ENCODE data around the gene SLC29A4. TPM values are rescaled to one million over a fixed set of nuclear protein-coding genes. Genes with fewer than 3 reads are reported as not detected.

Gene SLC29A4
- total and polyA plus RNA-seq, 2 of the 4 experiments (the other 2 are of a cell fraction) = 2.3 to 7.6 TPM

GRCh38 chr7:5333121-5334045, 50.6 kb downstream of the SLC29A4 start:
- intact Hi-C loops (cut with micrococcal nuclease) (no loop called here), in situ Hi-C loops (cut with MboI; ENCODE audit: low sequenced_read_pairs) (no loop called here), dilution Hi-C loops (cut with HindIII; ENCODE audit: low sequenced_read_pairs, unreplicated experiment) (no loop called here)
- Histone ChIP-seq H3K9me3 (ENCODE audit: control insufficient read depth, insufficient read depth, low read length) (peaks cover 4% of the 10 kb centered on the region), H3K18ac (ENCODE audit: low read depth, low read length) (no peak overlapping the region), H4K8ac (ENCODE audit: low read depth in 2 of 2, low read length in 2 of 2) (no peak overlapping the region), H2BK15ac (ENCODE audit: low read depth, low read length) (no peak overlapping the region), H4K91ac (ENCODE audit: insufficient read depth, low read depth, low read length) (no peak overlapping the region), H2AFZ (replicated peaks; ENCODE audit: low read length, poor library complexity) (no peak overlapping the region), H3K4me1 (ENCODE audit: control insufficient read depth, insufficient read depth, low read length) (no peaks in the 10 kb centered on the region), H3K27me3 (ENCODE audit: control insufficient read depth, insufficient read depth, low read length) (no peaks in the 10 kb centered on the region), H3K4me2 (ENCODE audit: low read depth, low read length) (no peak overlapping the region), H3K9ac (ENCODE audit: low read depth, low read length) (no peak overlapping the region), H3K23ac (ENCODE audit: low read depth, low read length) (no peak overlapping the region), H3K56ac (ENCODE audit: extremely low read depth, insufficient read depth, low read length) (no peak overlapping the region), H3K4ac (ENCODE audit: low read depth, low read length) (no peak overlapping the region), H3K9me1 (ENCODE audit: insufficient read depth, low read length) (peaks cover 5% of the 10 kb centered on the region; the same call in 1 of the 2 replicates), H3K79me1 (ENCODE audit: low read depth in 1 of 2, low read length in 2 of 2) (peaks cover 29 to 57% of the 10 kb centered on the region in 2 experiments), H2BK5ac (ENCODE audit: low read depth, low read length, poor library complexity, severe bottlenecking) (no peak overlapping the region), H3K14ac (replicated peaks; ENCODE audit: low read depth, low read length) (no peak overlapping the region), H3K27ac (ENCODE audit: insufficient read depth, low read length) (no peak overlapping the region), H3K36me3 (ENCODE audit: control insufficient read depth, insufficient read depth, low read length) (peaks cover 66% of the 10 kb centered on the region), H2BK120ac (ENCODE audit: low read depth, low read length) (no peak overlapping the region), H4K20me1 (ENCODE audit: insufficient read depth, low read length) (peaks cover 26% of the 10 kb centered on the region), H2BK20ac (ENCODE audit: low read depth, low read length) (no peak overlapping the region), H2AK5ac (ENCODE audit: low read depth, low read length) (no peak overlapping the region), H4K5ac (ENCODE audit: low read depth, low read length) (no peak overlapping the region), H3K4me3 (ENCODE audit: insufficient read depth, low read depth, low read length) (no peak overlapping the region), H2AK9ac (replicated peaks; ENCODE audit: low read depth, low read length, poor library complexity) (no peak overlapping the region)
- no TSS peak for BruUV-seq (replicated peaks)
- ChIA-PET CTCF (no interaction called here), POLR2A (ENCODE audit: unreplicated experiment) (no interaction called here)
- ATAC-seq (ENCODE audit: low read depth) = no peak
- no peak for TF ChIP-seq MAFK (IDR thresholded peaks at IDR 0.05; ENCODE audit: low read depth, low read length)
- TF ChIP-seq MXI1 (IDR thresholded peaks at IDR 0.05; ENCODE audit: borderline replicate concordance, low read depth, low read length) = no peak
- TF ChIP-seq RFX5 (IDR thresholded peaks at IDR 0.05; ENCODE audit: low read depth, low read length) = no peak
- TF ChIP-seq NFE2L2 (IDR thresholded peaks at IDR 0.05; ENCODE audit: low read depth, low read length) = no peak
- no peak for TF ChIP-seq RAD21 (IDR thresholded peaks at IDR 0.05; ENCODE audit: low read length)
- TF ChIP-seq POLR2A (IDR thresholded peaks at IDR 0.05; ENCODE audit: low read depth, low read length) = no peak
- TF ChIP-seq CTCF (conservative IDR thresholded peaks at IDR 0.05; ENCODE audit: low read depth, low read length) = no peak
- TF ChIP-seq SMC3 (IDR thresholded peaks at IDR 0.05; ENCODE audit: low read depth, low read length) = no peak
- TF ChIP-seq MAZ (IDR thresholded peaks at IDR 0.05; ENCODE audit: borderline replicate concordance, low read depth, low read length) = no peak
- no peak for TF ChIP-seq BHLHE40 (IDR thresholded peaks at IDR 0.05; ENCODE audit: low read depth, low read length)
- TF ChIP-seq RCOR1 (IDR thresholded peaks at IDR 0.05; ENCODE audit: insufficient replicate concordance, low read length) = no peak
- no peak for TF ChIP-seq FOS (IDR thresholded peaks at IDR 0.05; ENCODE audit: low read depth, low read length)
- TF ChIP-seq CHD1 (IDR thresholded peaks at IDR 0.05; ENCODE audit: low read depth, low read length) = no peak
- no peak for TF ChIP-seq CEBPB (IDR thresholded peaks at IDR 0.05; ENCODE audit: low read depth, low read length)
- WGBS, 2 experiments (ENCODE audit: extremely low coverage in 2 of 2, insufficient read length in 1 of 2) = 90% methylated on average over 13 of the region's 32 CpGs; no CpG with 5 or more reads in 1 of the 2 experiments
- no peak for DNase-seq
